PC-3 (cell line): ENCODE measurements around the gene TTC31.

ENCODE experiments used
- CTCF ChIP-seq: fragments of 300-600 bp; sonication (generic); conservative IDR thresholded peaks from 2 replicates; pipeline ENCODE4 v1.5.1; 2017; ENCODE audit warnings: antibody characterized with exemption, low read depth, mild to moderate bottlenecking, low read length
- EZH2 ChIP-seq: fragments of 300-600 bp; sonication (generic); IDR thresholded peaks from one replicate; pipeline ENCODE4 v1.6.1; 2017; ENCODE audit warnings: antibody characterized with exemption, mild to moderate bottlenecking, low read length; ENCODE audit not compliant: unreplicated experiment

- peak; percentile 68 for TF ChIP-seq CTCF
- TF ChIP-seq EZH2, result no peak
Observed at GRCh38 chr2:74532222-74532621, 49.3 kb downstream of the TTC31 start.
